C4-2B (cell line): ENCODE results near the gene PTH1R.

Experiments
- ZFX ChIP-seq: fragments of 450-650 bp; IDR thresholded peaks from 2 replicates; pipeline ENCODE4 v1.6.1; 2017
- TF ChIP-seq, protein P1 (sequence below): fragments of 450-650 bp; conservative IDR thresholded peaks from 2 replicates; pipeline ENCODE4 v1.5.1; 2017; ENCODE audit warnings: mild to moderate bottlenecking

DNA sequence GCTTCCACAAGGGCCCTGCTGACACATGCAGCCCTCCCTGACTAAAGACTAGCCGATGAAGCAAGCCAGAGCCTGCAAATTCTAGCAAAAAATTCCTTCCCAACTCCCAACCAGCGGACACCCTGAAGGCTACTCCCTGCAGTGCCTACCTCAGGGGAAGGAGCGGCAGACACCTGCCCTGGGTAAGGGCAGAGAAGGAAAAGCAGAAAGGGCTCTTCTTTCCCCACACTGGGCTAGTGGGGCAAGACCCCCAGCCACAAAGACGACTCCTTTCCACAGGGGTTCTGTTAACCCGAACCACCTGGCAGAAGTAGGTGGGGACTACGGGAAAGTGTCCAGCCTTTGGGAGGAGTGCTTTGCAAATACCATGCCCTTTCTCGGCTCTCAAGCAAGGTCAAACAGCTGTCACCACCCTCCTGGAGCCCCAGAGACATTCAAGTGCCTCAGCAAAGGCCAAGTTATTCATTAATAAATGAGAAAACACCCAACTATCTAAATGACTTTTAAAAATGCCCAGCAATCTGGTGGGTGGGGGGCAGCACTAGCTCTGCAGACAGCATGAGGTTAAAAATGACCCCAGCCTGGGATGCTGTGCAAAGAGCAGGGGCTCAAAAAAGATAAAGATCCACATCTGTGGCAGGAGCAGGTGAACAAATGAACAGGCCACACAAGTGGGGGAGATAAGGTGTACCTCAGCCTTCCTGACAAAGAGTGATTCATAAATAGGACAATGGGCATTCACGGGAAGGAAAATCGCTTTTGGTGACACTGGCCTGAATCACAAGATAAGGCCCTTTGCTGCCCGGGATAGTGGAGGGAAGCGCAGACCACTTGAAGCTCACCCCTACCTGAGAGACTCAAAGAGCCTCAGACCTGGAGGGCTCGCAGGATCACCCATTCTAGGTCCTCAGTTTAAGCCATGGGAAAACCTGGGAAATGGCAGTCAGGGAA is 66.0 kb downstream of the PTH1R start:
- TF ChIP-seq, protein P1, sequence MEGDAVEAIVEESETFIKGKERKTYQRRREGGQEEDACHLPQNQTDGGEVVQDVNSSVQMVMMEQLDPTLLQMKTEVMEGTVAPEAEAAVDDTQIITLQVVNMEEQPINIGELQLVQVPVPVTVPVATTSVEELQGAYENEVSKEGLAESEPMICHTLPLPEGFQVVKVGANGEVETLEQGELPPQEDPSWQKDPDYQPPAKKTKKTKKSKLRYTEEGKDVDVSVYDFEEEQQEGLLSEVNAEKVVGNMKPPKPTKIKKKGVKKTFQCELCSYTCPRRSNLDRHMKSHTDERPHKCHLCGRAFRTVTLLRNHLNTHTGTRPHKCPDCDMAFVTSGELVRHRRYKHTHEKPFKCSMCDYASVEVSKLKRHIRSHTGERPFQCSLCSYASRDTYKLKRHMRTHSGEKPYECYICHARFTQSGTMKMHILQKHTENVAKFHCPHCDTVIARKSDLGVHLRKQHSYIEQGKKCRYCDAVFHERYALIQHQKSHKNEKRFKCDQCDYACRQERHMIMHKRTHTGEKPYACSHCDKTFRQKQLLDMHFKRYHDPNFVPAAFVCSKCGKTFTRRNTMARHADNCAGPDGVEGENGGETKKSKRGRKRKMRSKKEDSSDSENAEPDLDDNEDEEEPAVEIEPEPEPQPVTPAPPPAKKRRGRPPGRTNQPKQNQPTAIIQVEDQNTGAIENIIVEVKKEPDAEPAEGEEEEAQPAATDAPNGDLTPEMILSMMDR, result no peak
- no peak for TF ChIP-seq ZFX
